GOT3 (cell line): ENCODE measurements around the gene MRPS22.

ENCODE experiments used
- DNase-seq: peaks from one replicate; lab custom pipeline; 2025; ENCODE audit warnings: mixed read lengths; lab: John Stamatoyannopoulos, UW

MRPS22 gene

GRCh38 chr3:139343895-139344856 is at the start of gene MRPS22:
MRPS22 (plus strand) TSS chr3:139344020; CDS start chr3:139344027, 7 bp downstream.
- peak; percentile 46 for DNase-seq

DNA sequence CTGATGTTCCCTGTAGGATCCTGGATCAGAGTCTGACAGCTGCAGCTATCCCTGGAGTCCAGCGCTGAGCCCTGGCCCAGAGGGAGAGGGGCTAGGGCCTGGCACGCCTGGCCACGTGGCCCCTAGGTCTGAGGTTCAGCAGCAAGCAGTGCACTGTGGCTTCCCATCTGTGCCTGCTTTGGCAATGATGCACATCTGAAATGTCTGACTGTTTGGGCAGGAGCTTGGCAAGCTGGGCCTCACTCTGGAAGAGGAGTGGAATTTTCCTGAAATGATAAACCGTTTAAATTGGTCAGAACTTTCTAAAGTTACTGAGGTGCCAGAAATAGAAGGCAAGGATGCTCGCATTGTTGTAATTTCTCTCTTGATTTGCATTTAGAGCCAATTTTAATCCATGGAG is 48.8 kb upstream of the MRPS22 start:
- DNase-seq = no peak

- no peak for DNase-seq
These were observed 47.6 kb upstream of the MRPS22 start for GRCh38 chr3:139296141-139296718.

DNA sequence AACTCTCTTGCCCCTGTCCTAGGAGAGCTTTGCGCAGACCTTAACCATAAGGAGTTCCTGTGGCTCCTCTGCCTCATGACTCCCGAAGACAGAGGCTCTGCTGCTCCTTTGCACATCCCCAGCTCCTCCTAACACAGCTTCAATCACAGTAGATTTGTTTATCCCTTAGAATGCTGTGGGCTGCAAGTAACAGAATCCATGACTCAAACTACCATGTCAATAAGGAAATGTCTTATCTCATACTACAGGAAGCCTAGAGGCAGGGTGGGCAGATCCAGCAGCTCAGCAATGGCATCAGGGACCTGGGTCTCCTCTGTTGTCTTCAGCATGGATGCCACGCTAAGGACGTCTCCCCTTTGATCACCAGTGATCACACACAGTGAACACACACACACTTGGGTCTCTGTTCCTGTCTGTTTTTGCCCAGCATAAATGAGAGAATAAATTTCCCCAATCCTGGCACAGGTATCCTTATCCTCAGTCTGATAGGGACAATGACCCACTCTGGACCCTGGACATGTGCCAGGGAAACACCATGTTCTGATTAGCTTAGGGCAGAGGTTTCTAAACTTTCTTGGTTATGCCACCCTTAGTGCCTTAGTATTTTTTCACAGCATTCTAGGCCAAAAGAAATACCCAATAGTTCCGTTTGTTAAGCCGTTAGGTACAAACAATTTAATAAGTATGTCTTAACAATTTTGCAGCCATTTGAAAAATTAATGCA is 46.1 kb upstream of the MRPS22 start:
- DNase-seq = no peak

DNA sequence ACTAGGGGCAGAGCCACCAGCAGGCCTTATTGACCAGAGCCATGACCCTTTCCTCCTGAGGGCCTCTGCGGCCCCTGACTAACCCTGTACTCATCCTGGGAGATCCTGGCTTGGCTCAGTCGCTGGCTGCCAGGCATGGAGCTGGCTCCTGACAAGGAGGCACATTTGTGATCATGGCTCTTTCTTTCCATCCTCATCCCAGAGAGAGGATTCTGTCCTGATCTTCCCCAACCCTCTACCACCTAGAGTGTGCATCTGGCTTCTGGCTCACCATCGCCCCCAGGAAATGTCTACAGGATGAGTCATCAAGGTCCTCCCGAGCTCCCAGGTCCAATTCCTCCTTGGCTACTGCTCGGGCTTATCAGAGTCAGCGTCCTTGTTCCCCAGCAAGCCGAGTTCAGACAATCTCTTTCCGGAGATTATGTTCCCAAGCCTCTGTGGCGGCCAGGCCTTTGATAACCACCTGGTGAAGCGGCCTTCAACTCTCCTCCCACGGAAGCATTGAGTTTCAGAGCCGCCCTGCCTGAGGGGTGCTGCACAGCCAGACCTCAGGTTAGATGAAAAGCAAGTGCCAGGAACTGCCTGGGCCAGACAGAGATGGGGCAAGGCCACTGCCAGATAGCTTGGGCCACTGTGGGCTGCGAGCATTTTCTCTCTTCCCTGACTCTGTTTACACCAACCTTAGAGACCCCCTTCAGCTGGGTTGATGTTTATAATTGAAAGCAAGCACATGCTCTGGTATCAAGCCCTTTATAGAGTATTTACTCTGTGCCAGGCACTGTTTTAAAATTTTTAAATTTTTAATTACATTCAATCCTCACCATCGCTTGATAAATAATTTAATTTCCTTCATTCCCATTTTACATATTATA is 44.3 kb upstream of the MRPS22 start:
- DNase-seq = no peak

GRCh38 chr3:139300416-139300815 is 43.4 kb upstream of the MRPS22 start:
- DNase-seq = no peak

GRCh38 chr3:139301183-139301582 is 42.6 kb upstream of the MRPS22 start:
- no peak for DNase-seq

DNA sequence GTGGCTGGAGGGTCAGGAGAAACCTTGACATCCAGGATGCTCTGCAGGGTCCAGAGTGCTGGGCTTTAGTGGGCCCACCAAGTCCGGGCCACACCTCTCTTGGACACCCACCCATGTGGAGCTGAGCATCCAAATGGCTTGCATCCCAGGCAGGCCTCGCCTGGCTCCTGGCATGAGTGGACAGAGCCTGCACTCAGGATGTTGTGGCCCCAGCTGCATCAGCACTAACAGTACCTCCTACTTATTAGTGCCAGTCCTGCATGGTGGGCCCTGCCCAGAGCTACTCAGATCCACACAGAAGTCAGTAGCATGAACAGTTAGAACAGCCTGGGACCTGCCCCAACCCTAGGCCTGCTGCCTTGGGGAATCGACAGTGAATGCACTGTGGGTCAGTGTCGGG is 42.2 kb upstream of the MRPS22 start:
- DNase-seq = no peak

DNA sequence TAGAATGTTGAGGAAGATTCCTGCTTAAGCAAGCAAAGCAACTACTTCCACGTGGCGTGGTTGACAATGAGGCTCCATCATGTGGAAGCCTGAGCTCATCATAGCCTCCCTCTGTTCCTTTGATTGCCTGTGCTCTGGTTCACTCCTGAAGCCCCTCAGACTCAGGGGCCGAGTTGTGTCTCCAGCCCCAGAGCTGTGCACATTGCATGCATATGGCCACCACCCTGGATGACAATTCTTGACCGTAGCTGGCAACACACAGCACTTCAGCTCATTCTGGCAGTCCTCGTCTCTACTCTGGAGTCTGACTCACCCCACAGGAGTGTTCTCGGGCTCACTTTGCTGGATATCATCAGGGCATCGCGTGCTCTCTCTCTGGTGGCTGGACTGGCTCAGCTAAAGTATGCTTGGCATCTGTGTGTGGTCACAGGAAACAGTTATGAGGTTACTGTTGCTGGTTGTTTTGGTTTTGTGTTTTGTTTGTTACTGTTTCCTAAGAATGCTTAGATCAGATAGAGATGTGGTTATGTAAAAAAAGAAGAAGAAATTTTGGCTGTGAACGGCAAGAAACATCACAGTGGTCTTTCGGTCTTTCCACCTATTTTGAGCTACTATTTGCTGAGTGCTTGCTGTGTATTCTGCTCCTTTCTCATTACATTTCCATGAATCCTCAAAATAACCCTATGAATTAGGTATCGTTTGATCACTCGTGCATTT is 41.6 kb upstream of the MRPS22 start:
- DNase-seq = peak; percentile 79

DNA sequence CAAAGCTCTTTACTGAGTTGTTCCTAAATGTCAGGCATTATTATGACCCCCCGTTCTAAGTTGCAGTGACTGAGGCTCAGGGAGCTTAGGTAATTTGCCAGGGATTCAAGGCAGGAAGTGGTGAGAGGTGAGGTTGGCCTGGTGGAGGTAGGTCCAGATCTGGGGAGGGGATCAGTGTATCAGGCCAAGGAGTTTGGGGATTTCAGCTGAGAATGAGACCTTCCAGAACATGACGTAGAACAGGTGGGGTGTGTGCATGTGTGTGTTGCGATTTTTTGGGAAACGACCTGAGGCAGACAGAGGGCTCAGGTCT is 41.1 kb upstream of the MRPS22 start:
- no peak for DNase-seq

GRCh38 chr3:139303216-139303615 is 40.6 kb upstream of the MRPS22 start:
- DNase-seq = no peak

DNA sequence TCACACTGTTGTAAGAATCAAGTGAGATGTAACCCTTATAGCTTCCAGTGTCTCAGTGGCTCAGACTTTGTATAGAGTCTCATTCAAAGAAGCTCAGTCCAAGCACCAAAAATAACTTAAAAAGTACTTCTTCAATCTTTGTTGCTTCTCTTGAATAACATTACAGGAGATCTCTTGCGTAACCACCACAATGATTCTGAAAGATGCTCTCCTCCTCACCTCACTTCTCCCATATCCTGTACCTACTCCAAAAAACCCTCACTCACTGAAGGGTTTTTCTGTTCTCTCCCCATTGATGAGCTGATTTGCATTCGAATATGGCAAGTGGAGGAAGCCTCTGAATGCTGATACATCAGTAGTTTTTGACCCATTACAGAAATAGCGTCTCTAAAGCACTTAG is 39.4 kb upstream of the MRPS22 start:
- DNase-seq = no peak

- no peak for DNase-seq
These were observed 37.7 kb upstream of the MRPS22 start for GRCh38 chr3:139306078-139306477.

DNA sequence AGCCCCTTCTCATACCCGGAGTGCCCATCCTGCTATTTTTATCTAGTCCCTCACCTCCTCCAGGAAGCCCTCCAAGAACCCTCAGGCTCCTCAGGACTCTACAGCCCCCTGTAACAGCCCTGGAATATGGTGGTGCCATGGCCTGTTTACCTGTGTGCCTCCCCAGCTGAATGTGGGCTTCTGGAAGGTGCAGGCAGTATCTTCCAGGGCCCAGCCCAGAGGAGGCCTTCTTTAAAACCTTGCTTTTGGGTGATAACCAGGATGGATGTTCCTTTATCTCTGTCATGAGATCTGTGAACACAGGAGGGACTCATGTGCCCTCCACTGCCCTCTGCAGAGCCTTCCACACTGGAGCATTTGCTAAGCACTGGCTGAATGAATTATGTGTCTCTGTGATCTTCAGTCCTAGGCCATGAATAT is 36.7 kb upstream of the MRPS22 start:
- no peak for DNase-seq

DNA sequence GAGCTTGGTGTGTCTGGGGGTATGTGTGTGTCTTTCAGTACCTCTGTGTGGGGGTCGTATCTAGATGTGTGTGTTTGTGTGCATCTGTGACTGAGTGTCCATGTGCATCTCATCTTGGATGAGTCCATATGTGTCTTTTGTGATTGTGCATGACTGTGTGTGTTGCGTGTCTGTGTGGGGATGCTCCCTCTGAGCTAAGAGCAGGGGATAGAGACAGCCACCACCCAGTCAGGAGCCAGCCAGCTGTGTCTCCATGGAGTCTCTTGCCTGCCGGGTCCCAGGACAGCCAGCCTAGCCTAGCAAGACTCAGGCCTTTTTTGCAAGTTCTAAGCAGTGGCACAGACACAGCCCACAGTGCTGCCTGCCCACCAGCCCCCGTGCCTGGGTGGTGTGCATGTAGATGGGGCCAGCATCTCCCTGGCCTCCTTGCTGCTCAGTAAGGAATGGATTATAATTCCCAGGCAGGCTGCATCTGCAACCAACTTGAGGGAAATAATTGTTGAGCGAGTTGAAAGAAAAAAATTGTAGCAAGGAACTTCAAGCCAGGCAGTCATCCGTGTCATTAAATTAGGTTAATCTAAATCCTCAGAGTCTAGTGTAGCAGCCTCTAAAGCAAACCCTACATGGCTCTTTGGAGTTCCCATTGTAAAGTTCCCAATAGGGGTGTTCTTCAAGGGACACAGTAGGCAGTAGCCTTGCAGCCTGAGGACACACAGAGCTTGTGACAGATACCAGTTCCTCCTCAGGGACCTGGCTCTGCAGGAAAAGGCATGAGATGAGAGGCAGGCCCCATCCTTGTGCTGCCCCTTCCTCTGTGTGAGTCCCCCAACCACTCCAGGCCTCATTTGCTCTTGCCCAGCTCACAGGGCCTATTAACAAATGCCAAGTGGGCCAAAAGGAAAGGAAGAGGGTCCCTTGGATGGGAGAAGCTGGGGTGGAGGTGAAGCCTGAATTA is 35.9 kb upstream of the MRPS22 start:
- no peak for DNase-seq

GRCh38 chr3:139308560-139308959 is 35.3 kb upstream of the MRPS22 start:
- DNase-seq = no peak

DNA sequence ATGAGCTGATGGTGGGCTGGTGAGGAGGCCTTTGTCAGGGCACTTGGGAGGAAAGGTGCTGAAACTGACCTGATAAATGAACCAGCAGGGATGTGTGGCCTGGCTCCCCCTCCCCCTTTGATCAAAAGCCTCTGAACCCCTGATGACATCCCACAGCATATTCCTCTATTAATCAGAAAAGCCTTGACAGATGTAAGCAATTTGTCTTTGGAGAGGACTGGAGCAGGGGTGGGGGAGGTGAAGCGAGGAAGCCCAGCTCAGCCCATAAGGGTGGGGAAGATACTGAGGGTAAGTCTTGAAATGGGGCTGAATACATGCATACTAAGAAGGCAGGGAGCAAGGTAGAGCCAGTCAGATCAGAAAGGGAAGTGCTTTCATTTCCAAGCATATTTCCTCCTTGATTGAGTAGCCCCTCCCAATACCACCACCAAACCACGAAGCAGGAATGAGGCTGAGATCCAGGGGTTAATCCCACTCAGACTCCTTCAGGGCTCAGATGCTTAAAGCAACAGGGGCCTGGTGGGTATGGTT is 34.7 kb upstream of the MRPS22 start:
- no peak for DNase-seq

DNA sequence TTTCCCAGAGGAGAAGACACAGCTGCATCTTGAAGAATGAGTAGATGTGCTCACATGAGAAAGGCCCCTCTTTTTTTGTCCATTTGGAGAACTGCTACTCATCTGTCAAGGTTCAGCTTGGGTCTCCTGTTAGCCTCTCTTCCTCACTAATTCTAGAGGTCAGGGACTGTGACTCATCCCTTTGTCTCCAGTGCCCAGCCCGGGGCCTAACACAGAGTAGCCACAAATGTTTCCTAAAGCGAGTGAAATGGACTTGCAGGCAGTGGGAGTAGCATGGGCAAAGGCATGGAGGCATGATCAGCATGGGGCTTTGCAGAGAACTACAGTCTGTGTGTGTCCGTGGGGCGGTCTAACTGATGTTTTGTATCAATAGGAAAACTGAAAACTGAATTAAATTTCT is 33.9 kb upstream of the MRPS22 start:
- no peak for DNase-seq

DNA sequence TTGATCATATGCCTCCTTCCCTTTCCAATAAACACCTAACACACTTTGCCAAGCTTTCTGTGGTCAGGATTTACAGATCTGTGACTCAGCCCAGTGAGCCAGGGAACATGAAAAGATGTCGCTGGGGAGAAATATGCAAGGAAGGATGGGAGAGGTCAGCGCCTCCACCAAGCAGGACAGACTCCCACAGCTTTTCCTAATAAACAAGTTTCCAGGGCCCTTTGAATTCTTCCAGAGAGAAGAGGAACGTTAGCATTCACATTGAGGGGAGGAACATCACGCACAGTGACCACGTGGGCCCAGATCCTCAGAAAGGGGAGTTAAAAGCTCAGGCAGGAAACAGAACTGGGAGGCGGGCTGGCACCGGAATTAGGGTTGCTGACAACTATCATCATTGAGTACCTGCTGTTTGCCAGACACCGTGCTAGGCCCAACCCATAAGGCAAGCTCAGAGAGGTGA is 33.3 kb upstream of the MRPS22 start:
- DNase-seq = no peak

DNA sequence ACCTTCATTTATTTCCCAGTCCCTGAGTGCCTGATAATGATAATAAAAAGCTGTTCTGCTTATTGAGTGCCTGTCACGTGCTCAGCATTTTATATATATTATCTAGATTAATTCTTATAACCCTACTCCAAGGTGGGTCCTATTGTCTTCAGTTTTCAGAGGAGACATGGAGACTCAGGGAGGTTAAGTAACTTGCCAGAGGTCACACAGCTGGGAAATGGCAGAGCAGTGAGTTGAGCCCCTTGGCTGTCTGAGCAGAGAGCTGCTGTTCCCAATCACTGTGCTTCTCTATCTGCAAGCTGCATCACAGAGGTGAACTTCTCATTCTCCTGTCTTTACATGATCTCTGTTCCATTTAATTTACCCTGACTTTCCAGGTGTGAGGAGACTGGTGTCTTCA is 32.3 kb upstream of the MRPS22 start:
- DNase-seq = no peak
